Body of pancreas (tissue), 4 donors: ENCODE data around the gene OR1E2. TPM values are rescaled to one million over a fixed set of nuclear protein-coding genes. Genes with fewer than 3 reads are reported as not detected.

ENCODE experiments used
- ATAC-seq: fragments of 150-250 bp; one replicate; pipeline ENCODE4 v1.9.1; 2016
- DNase-seq, 4 donors: peaks; one replicate each; pipeline ENCODE4 v3.0.0-alpha.2; 2019
- H3K27ac ChIP-seq, 4 donors: fragments of 200-600 bp; sonication (generic); 1 replicate in 3 of 4; 2 replicates in 1 of 4; pipeline versions ENCODE4 v1.5.1 to v1.6.1; 2016 to 2019; ENCODE audit warnings: mild to moderate bottlenecking in 1 of 4, mixed read lengths in 1 of 4, moderate library complexity in 1 of 4
- H3K27me3 ChIP-seq, 2 donors: fragments of 200-600 bp; sonication (generic); one replicate each; pipeline ENCODE4 v1.6.0; 2016; ENCODE audit warnings: mild to moderate bottlenecking in 1 of 2
- H3K36me3 ChIP-seq, 2 donors: fragments of 200-600 bp; sonication (generic); replicated peaks in 1 of 2; 2 replicates each; pipeline ENCODE4 v1.5.1; 2016; ENCODE audit warnings: low read depth in 2 of 2; ENCODE audit not compliant: insufficient read depth in 1 of 2
- H3K4me1 ChIP-seq: fragments of 200-600 bp; sonication (generic); one replicate; pipeline ENCODE4 v1.6.0; 2016
- H3K4me3 ChIP-seq, 2 donors: fragments of 200-600 bp; sonication (generic); 1 replicate in 1 of 2; 2 replicates in 1 of 2; pipeline ENCODE4 v1.5.1; 2016 to 2019
- H3K9me3 ChIP-seq, 3 donors: fragments of 200-600 bp; sonication (generic); 1 replicate in 2 of 3; 2 replicates in 1 of 3; pipeline ENCODE4 v1.5.1; 2016
- POLR2A ChIP-seq, 3 donors: fragments of 450-650 bp; IDR thresholded peaks; one replicate each; pipeline ENCODE4 v1.6.1; 2016; ENCODE audit warnings: antibody characterized with exemption in 3 of 3, mild to moderate bottlenecking in 2 of 3
- WGBS, 2 donors: methylation state at CpG; one replicate each; pipeline ENCODE4 v1.1.5; 2017; 5-methylcytosine and 5-hydroxymethylcytosine counted together
- intact Hi-C: fragments of 100-400 bp; cut with DNase I; formaldehyde crosslinking; loops from one replicate; pipeline ENCODE4 v1.15.1; 2023
- total RNA-seq, 2 donors: library from RNA; depleted of rRNA; stranded (reverse); fragments of >200 nt; gene quantifications; one replicate each; pipeline ENCODE4 v1.1.0, GENCODE V29; 2016
- TF ChIP-seq, protein P1 (sequence below), 7 experiments: fragments of 450-650 bp in 4 of 7; fragments of 200-600 bp in 3 of 7; sonication (generic) in 3 of 7; IDR thresholded peaks; one replicate each; pipeline ENCODE4 v1.5.1; 2016 to 2019; ENCODE audit warnings: antibody characterized with exemption in 7 of 7

OR1E2 gene, protein sequence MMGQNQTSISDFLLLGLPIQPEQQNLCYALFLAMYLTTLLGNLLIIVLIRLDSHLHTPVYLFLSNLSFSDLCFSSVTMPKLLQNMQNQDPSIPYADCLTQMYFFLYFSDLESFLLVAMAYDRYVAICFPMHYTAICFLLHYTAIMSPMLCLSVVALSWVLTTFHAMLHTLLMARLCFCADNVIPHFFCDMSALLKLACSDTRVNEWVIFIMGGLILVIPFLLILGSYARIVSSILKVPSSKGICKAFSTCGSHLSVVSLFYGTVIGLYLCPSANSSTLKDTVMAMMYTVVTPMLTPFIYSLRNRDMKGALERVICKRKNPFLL
- total RNA-seq: not detected

DNA sequence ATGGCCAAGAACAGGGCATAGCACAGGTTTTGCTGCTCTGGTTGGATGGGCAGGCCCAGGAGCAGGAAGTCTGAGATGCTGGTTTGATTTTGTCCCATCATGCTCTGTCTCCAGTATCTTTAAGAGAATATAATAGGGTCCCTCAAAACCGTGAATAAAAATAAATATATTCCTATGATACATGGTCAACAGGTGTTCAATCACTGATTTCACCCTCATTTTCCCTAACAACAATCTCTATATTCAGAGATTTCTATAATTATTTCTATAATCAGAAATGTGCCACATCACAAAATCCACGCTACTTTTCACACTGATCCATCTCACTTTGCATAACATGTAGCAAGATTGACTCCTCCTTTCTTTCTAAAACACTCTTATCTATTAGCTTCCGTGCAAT, at the start of gene OR1E2:
Gene OR1E2, minus strand, starts transcription at position 101 of the 400 bp plus-strand sequence. Its CDS starts 0 bp downstream, at position 101.
- DNase-seq (no peak), ATAC-seq (no peak)
- H3K36me3 ChIP-seq: no peaks in the 10 kb centered on the region
- H3K4me3 ChIP-seq: no peak within 1 kb of the TSS
- no peaks in the 10 kb centered on the region for H3K4me1 ChIP-seq
- 40 to 43% methylated on average over 3 of the region's 3 CpGs for WGBS, 2 donors
- H3K27me3 ChIP-seq: no peaks in the 10 kb centered on the region
- no peak for TF ChIP-seq POLR2A (IDR thresholded peaks at IDR 0.05)
- TF ChIP-seq, protein P1, sequence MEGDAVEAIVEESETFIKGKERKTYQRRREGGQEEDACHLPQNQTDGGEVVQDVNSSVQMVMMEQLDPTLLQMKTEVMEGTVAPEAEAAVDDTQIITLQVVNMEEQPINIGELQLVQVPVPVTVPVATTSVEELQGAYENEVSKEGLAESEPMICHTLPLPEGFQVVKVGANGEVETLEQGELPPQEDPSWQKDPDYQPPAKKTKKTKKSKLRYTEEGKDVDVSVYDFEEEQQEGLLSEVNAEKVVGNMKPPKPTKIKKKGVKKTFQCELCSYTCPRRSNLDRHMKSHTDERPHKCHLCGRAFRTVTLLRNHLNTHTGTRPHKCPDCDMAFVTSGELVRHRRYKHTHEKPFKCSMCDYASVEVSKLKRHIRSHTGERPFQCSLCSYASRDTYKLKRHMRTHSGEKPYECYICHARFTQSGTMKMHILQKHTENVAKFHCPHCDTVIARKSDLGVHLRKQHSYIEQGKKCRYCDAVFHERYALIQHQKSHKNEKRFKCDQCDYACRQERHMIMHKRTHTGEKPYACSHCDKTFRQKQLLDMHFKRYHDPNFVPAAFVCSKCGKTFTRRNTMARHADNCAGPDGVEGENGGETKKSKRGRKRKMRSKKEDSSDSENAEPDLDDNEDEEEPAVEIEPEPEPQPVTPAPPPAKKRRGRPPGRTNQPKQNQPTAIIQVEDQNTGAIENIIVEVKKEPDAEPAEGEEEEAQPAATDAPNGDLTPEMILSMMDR (IDR thresholded peaks at IDR 0.05): no peak
- intact Hi-C loops: no loop called here
- no peaks in the 10 kb centered on the region for H3K9me3 ChIP-seq
- no peak within 1 kb of the TSS for H3K27ac ChIP-seq

DNA sequence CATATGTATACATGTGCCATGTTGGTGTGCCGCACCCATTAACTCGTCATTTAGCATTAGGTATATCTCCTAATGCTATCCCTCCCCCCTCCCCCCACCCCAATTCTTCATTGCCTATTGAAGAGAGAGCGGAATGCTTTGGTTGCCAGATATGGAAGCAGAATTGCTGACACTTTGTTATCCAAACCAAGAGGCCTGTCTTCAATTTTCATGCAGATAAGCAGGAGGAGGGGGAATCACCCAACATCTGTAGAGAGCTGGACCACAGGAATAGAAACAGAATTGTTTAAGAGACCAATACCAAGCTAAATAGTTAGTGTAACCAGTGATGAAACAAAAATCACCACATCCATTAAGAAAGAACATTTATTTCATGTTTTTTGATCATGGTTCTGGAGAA, 49.2 kb upstream of the OR1E2 start:
- intact Hi-C loops: no loop called here
- H3K27me3 ChIP-seq: no peaks in the 10 kb centered on the region
- no peak overlapping the region for H3K4me3 ChIP-seq
- peaks cover 14% of the 10 kb centered on the region for H3K4me1 ChIP-seq
- no peaks in the 10 kb centered on the region for H3K36me3 ChIP-seq
- DNase-seq (no peak), ATAC-seq (no peak)
- H3K9me3 ChIP-seq: no peaks in the 10 kb centered on the region
- no peak overlapping the region for H3K27ac ChIP-seq
- TF ChIP-seq, protein P1 (IDR thresholded peaks at IDR 0.05): no peak
- no peak for TF ChIP-seq POLR2A (IDR thresholded peaks at IDR 0.05)
- WGBS, 2 donors: 32 to 68% methylated on average over 2 to 3 of the region's 3 CpGs

DNA sequence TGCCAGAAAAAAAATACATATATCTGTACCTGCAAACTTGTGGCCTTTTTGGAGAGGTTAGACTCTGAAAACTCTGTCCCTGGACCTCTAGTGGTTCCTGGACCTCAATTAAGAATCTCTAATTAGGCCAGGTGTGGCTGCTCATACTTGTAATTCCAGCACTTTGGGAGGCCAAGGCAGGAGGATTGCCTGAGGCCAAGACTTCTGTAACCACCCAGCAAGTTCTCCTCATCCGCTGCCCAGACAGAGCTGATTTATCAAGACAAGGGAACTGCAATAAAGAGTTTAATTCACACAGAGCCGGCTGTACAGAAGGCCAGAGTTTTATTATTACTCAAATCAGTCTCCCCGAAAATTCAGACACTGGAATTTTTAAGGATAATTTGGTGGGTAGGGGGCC, 46.3 kb upstream of the OR1E2 start:
- no peaks in the 10 kb centered on the region for H3K9me3 ChIP-seq
- H3K4me1 ChIP-seq: peaks cover 5% of the 10 kb centered on the region
- no peak overlapping the region for H3K4me3 ChIP-seq
- 81 to 93% methylated on average over 3 of the region's 3 CpGs for WGBS, 2 donors
- intact Hi-C loops: no loop called here
- no peaks in the 10 kb centered on the region for H3K36me3 ChIP-seq
- no peak for ATAC-seq
- H3K27ac ChIP-seq: no peak overlapping the region
- no peak for DNase-seq
- H3K27me3 ChIP-seq: no peaks in the 10 kb centered on the region
- TF ChIP-seq, protein P1 (IDR thresholded peaks at IDR 0.05): no peak
- no peak for TF ChIP-seq POLR2A (IDR thresholded peaks at IDR 0.05)

GRCh38 chr17:3475812-3476610, 42.4 kb upstream of the OR1E2 start, which contains the start of gene ASPA:
ASPA (plus strand) TSS chr17:3475997; CDS start chr17:3476160, 163 bp downstream.
- TF ChIP-seq, protein P1 (IDR thresholded peaks at IDR 0.05): no peak
- TF ChIP-seq POLR2A (IDR thresholded peaks at IDR 0.05): no peak
- no peaks in the 10 kb centered on the region for H3K27me3 ChIP-seq
- intact Hi-C loops: no loop called here
- WGBS, 2 donors: 19 to 24% methylated on average over 7 of the region's 7 CpGs
- peak within 1 kb of the TSS in 1 of 2 donors; percentile 21 for H3K4me3 ChIP-seq
- H3K9me3 ChIP-seq: no peaks in the 10 kb centered on the region
- no peak for DNase-seq
- no peaks in the 10 kb centered on the region for H3K36me3 ChIP-seq
- H3K27ac ChIP-seq: peak within 1 kb of the TSS in 3 of 4 donors; percentile 34 to 41 (median 35)
- ATAC-seq: peak; percentile 51
- H3K4me1 ChIP-seq: peaks cover 16% of the 10 kb centered on the region
